ENCODE results near the gene AMMECR1.

The AMMECR1 gene

GRCh38 chrX:110315551-110315950 lies 2.3 kb downstream of the AMMECR1 start:
- Histone ChIP-seq H3K27me3 (ENCODE audit: control insufficient read depth, insufficient read depth, low read length) (no peaks in the 10 kb centered on the region), H3K9ac (no peak overlapping the region), H3K4me3 (ENCODE audit: low read depth, low read length) (no peak overlapping the region)

GRCh38 chrX:110311437-110312230 lies 6.3 kb downstream of the AMMECR1 start:
- H2AFZ ChIP-seq, result no peak overlapping the region
- no peak overlapping the region for H3K9ac ChIP-seq
- no peaks in the 10 kb centered on the region for H3K4me1 ChIP-seq
- no peaks in the 10 kb centered on the region for H3K9me3 ChIP-seq (ENCODE audit: control insufficient read depth, low read length)
- H3K36me3 ChIP-seq (ENCODE audit: control insufficient read depth, insufficient read depth, low read length), result no peaks in the 10 kb centered on the region
- H3K4me3 ChIP-seq (ENCODE audit: low read depth, low read length), result no peak overlapping the region
- no peak overlapping the region for H3K27ac ChIP-seq
- no peak overlapping the region for H3K4me2 ChIP-seq (ENCODE audit: low read length)
- H3K27me3 ChIP-seq (ENCODE audit: control insufficient read depth, insufficient read depth, low read length), result no peaks in the 10 kb centered on the region
- no peaks in the 10 kb centered on the region for H3K79me2 ChIP-seq
- TF ChIP-seq CTCF (IDR thresholded peaks at IDR 0.05), result no peak

More at GRCh38 chrX:110315551-110315950, 2.3 kb downstream of the AMMECR1 start:
- Histone ChIP-seq H3K4me1 (no peaks in the 10 kb centered on the region), H3K36me3 (ENCODE audit: control insufficient read depth, insufficient read depth, low read length) (no peaks in the 10 kb centered on the region), H2AFZ (no peak overlapping the region), H3K4me2 (ENCODE audit: low read length) (no peak overlapping the region), H3K9me3 (ENCODE audit: control insufficient read depth, low read length) (no peaks in the 10 kb centered on the region), H3K27ac (no peak overlapping the region), H3K79me2 (no peaks in the 10 kb centered on the region)
- TF ChIP-seq CTCF (IDR thresholded peaks at IDR 0.05), result no peak

GRCh38 chrX:110310896-110311295 lies 7.0 kb downstream of the AMMECR1 start:
- Histone ChIP-seq H3K4me1 (no peaks in the 10 kb centered on the region), H3K36me3 (ENCODE audit: control insufficient read depth, insufficient read depth, low read length) (no peaks in the 10 kb centered on the region), H3K4me3 (ENCODE audit: low read depth, low read length) (no peak overlapping the region), H3K27me3 (ENCODE audit: control insufficient read depth, insufficient read depth, low read length) (no peaks in the 10 kb centered on the region), H3K9me3 (ENCODE audit: control insufficient read depth, low read length) (no peaks in the 10 kb centered on the region), H3K4me2 (ENCODE audit: low read length) (no peak overlapping the region), H2AFZ (no peak overlapping the region), H3K79me2 (no peaks in the 10 kb centered on the region), H3K9ac (no peak overlapping the region), H3K27ac (no peak overlapping the region)
- TF ChIP-seq CTCF (IDR thresholded peaks at IDR 0.05), result no peak

- H3K27ac ChIP-seq, result no peak overlapping the region
- H3K9ac ChIP-seq, result no peak overlapping the region
- H3K9me3 ChIP-seq (ENCODE audit: control insufficient read depth, low read length), result no peaks in the 10 kb centered on the region
- no peaks in the 10 kb centered on the region for H3K79me2 ChIP-seq
- no peak for TF ChIP-seq CTCF (IDR thresholded peaks at IDR 0.05)
- no peaks in the 10 kb centered on the region for H3K36me3 ChIP-seq (ENCODE audit: control insufficient read depth, insufficient read depth, low read length)
- no peak overlapping the region for H2AFZ ChIP-seq
- H3K4me2 ChIP-seq (ENCODE audit: low read length), result no peak overlapping the region
- no peak overlapping the region for H3K4me3 ChIP-seq (ENCODE audit: low read depth, low read length)
- no peaks in the 10 kb centered on the region for H3K27me3 ChIP-seq (ENCODE audit: control insufficient read depth, insufficient read depth, low read length)
- no peaks in the 10 kb centered on the region for H3K4me1 ChIP-seq
Measured at GRCh38 chrX:110310000-110310790, 7.7 kb downstream of the AMMECR1 start.
